Right lobe of liver (tissue), 4 donors: ENCODE measurements around the gene VSIG10L.

Experiments
- CTCF ChIP-seq, 4 donors: fragments of 200-600 bp in 3 of 4; fragments of 450-650 bp in 1 of 4; IDR thresholded peaks; one replicate each; pipeline versions ENCODE4 v1.5.1 to v1.8.0; 2016 to 2022; ENCODE audit warnings: antibody characterized with exemption in 4 of 4, mild to moderate bottlenecking in 2 of 4
- POLR2A ChIP-seq: fragments of 450-650 bp; IDR thresholded peaks from one replicate; pipeline ENCODE4 v1.6.1; 2017; ENCODE audit warnings: antibody characterized with exemption, mild to moderate bottlenecking
- donor health status: DM: no; HTN: no; CAD: no.
- donor health status: DM: no; HTN: no; CAD: no.
- donor health status: DM: no; HTN: yes; CAD: no.

- TF ChIP-seq CTCF (IDR thresholded peaks at IDR 0.05) (no peak), POLR2A (no peak)
Observed at GRCh38 chr19:51386882-51387520, 45.1 kb upstream of the VSIG10L start.
